GM06990 (cell line): ENCODE results near the gene SPTBN1.

ENCODE experiments used
- DNase-seq: peaks from one replicate; pipeline ENCODE4 v3.0.0-alpha.2; 2011; ENCODE audit not compliant: insufficient read length; ENCODE audit errors: extremely low read depth
- H3K27me3 ChIP-seq: replicated peaks from 2 replicates; pipeline ENCODE4 v1.6.0; 2011; ENCODE audit warnings: low read length; ENCODE audit not compliant: control insufficient read depth, insufficient read depth
- H3K36me3 ChIP-seq: 2 replicates; pipeline ENCODE4 v1.5.1; 2011; ENCODE audit warnings: low read length; ENCODE audit not compliant: control insufficient read depth, insufficient read depth
- H3K4me3 ChIP-seq: replicated peaks from 2 replicates; pipeline ENCODE4 v1.5.1; 2011; ENCODE audit warnings: low read depth, mild to moderate bottlenecking, control low read depth, low read length
- TF ChIP-seq, protein P1 (sequence below): IDR thresholded peaks from 2 replicates; pipeline ENCODE4 v1.5.1; 2011; ENCODE audit warnings: low read length, control low read depth, mild to moderate bottlenecking, inconsistent platforms; ENCODE audit not compliant: insufficient read depth, poor library complexity, severe bottlenecking

The SPTBN1 gene

DNA sequence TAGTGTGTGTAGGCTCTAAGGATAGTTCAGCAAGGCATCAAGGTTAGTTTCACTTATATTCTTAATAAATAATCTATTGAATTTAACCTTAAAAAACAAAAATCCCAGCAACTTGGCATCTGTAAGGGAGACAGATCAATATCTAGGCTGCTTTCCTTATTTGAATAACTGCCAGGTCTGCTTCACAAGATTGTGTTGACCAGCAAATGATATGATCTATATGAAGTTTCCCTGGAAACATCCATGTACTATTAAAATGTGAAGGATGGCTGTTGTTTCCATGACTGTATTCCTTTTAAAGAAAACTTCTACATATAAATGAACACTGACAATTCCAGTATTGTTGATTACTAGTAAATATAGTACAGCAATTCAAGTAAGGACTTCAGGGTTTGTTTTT lies 109.4 kb downstream of the SPTBN1 start:
- TF ChIP-seq, protein P1, sequence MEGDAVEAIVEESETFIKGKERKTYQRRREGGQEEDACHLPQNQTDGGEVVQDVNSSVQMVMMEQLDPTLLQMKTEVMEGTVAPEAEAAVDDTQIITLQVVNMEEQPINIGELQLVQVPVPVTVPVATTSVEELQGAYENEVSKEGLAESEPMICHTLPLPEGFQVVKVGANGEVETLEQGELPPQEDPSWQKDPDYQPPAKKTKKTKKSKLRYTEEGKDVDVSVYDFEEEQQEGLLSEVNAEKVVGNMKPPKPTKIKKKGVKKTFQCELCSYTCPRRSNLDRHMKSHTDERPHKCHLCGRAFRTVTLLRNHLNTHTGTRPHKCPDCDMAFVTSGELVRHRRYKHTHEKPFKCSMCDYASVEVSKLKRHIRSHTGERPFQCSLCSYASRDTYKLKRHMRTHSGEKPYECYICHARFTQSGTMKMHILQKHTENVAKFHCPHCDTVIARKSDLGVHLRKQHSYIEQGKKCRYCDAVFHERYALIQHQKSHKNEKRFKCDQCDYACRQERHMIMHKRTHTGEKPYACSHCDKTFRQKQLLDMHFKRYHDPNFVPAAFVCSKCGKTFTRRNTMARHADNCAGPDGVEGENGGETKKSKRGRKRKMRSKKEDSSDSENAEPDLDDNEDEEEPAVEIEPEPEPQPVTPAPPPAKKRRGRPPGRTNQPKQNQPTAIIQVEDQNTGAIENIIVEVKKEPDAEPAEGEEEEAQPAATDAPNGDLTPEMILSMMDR: no peak
- no peak for DNase-seq
- H3K4me3 ChIP-seq: no peak overlapping the region
- H3K36me3 ChIP-seq: no peaks in the 10 kb centered on the region
- H3K27me3 ChIP-seq: no peaks in the 10 kb centered on the region

DNA sequence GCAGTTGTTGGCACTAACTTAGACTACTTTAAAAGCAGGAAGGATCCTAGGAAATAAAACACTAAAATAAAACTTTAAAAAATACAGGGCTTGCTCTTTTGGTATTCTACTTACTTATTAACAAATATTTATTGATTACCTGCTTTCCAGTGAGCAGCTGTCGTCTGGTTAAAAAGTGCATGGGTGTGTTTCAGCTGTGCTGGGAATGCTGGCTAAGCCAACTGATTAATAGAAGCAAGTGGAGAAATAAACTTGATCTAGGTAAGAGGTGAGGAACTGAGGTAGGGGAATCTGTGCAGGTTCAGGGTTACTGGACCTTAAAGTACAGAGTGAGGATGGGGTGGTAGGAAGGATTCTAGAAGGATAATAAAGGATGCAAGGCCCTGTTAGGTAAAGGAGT lies 110.8 kb downstream of the SPTBN1 start:
- Histone ChIP-seq H3K36me3 (no peaks in the 10 kb centered on the region), H3K27me3 (no peaks in the 10 kb centered on the region), H3K4me3 (no peak overlapping the region)
- no peak for DNase-seq
- TF ChIP-seq, protein P1: no peak

DNA sequence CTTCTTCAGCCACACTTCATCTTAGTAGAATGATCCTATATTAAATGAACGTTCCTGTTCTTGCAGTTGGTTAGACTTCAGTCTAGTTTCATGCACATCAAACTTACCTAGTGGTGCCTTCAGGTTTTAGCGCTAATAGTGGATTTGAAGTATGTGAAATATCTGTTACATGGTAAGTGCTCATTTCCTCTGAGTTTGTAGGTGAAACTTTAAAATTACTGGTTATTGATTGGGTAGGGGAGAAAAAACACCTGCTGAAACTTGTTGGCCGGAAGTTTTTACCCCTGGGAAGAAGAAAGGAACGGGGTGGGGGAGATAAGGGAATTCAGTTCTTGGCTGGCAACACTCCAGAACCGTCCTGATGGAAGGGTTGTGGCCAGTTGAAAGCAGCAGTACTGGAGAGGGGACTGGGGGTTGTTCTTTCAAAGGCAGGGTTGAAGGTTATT lies 112.8 kb downstream of the SPTBN1 start:
- peak; percentile 54 for DNase-seq
- H3K4me3 ChIP-seq: peak overlapping the region; percentile 49

DNA sequence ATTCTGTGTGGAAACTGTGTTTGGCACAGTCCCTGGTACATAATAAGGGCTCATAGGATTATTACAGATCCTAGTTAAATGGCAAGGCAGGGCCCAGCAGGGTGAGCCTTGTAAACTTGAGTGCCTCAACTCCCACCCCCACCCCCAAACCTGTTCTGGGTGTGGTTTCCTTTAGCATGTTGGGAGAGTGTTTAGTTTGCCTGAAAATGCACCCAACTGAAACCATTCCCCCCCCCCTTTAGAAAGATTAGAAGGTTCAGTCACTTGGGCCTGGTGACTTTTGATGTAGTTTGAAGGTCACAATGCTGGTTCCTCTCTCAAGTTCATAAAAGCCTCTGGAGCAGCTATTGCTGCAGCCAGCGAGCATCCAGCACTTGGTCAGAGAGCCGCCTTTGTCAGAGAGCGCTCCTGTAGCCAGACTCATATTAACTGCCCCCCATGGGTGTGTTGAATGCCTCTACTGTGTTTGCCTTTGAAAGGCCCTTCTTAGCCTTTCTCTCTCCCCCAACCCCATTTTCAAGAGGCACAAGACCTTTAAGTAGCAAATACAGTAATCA lies 113.7 kb downstream of the SPTBN1 start:
- DNase-seq: peak; percentile 65
- H3K4me3 ChIP-seq: peak overlapping the region; percentile 49
- TF ChIP-seq, protein P1: no peak
- no peaks in the 10 kb centered on the region for H3K27me3 ChIP-seq
- no peaks in the 10 kb centered on the region for H3K36me3 ChIP-seq

More for the DNA sequence above, 112.8 kb downstream of the SPTBN1 start:
- no peaks in the 10 kb centered on the region for H3K27me3 ChIP-seq
- TF ChIP-seq, protein P1: no peak
- no peaks in the 10 kb centered on the region for H3K36me3 ChIP-seq

DNA sequence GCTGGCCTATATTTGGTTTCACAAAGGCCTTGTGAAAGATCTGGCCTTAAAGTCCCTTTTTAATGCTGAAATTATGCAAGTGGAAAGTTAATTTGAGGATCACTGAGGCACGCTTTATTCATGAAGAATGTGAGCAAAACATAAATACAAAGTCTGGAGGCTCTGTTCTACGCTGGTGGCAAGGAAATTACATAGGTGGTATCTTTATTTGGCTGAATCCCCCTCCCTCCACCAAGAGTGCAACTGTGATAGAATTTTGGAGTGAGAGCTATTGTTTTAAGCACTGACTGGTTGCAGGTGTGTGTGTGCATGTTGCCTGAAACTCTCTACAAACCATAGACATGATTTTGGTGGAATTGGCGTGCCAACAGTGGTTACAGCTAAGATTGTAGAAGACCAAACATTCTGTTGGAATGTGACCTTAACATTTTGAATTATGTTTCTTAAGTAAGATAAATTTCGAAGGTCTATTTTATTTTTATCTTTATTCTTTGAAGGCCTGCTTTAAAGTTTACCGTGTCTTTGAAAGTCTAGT lies 114.3 kb downstream of the SPTBN1 start:
- no peak for DNase-seq
- Histone ChIP-seq H3K36me3 (no peaks in the 10 kb centered on the region), H3K4me3 (peak overlapping the region; percentile 12; the same call in 1 of the 2 replicates), H3K27me3 (no peaks in the 10 kb centered on the region)
- TF ChIP-seq, protein P1: no peak
